Spinal cord (tissue), 10 donors: Measurements from ENCODE around the gene CLEC14A. TPM values are rescaled to one million over a fixed set of nuclear protein-coding genes. Genes with fewer than 3 reads are reported as not detected.
A peak's percentile ranks its signal among the peaks of the same experiment; 100 is the strongest.

Experiments used
- DNase-seq, 6 donors: peaks; one replicate each; pipeline versions ENCODE4 v3.0.0 to v3.0.0-alpha.2; 2013 to 2015; ENCODE audit warnings: low spot score in 6 of 6, low read depth in 4 of 6
- H3K27ac ChIP-seq: one replicate; pipeline ENCODE4 v1.5.1; 2013; ENCODE audit warnings: low read depth, low read length, control low read depth
- H3K27me3 ChIP-seq: one replicate; pipeline ENCODE4 v1.6.1; 2013; ENCODE audit warnings: low read length; ENCODE audit not compliant: control insufficient read depth, insufficient read depth
- H3K36me3 ChIP-seq: one replicate; pipeline ENCODE4 v1.6.1; 2013; ENCODE audit warnings: low read length; ENCODE audit not compliant: control insufficient read depth, insufficient read depth
- H3K4me1 ChIP-seq: one replicate; pipeline ENCODE4 v1.6.1; 2013; ENCODE audit warnings: low read length; ENCODE audit not compliant: control insufficient read depth, insufficient read depth
- H3K4me3 ChIP-seq: one replicate; pipeline ENCODE4 v1.5.1; 2013; ENCODE audit warnings: low read depth, low read length, control low read depth
- H3K9me3 ChIP-seq: one replicate; pipeline ENCODE4 v1.6.1; 2013; ENCODE audit warnings: low read length; ENCODE audit not compliant: control insufficient read depth, insufficient read depth
- WGBS: methylation state at CpG from one replicate; pipeline ENCODE4 v1.1.5; 2013; ENCODE audit warnings: missing lambda C conversion rate; ENCODE audit not compliant: insufficient coverage; 5-methylcytosine and 5-hydroxymethylcytosine counted together
- polyA plus RNA-seq, 2 donors: library from polyadenylated mRNA; unstranded; fragments of 120-200 nt; gene quantifications; one replicate each; pipeline ENCODE4 v1.2.1, GENCODE V29; 2013; ENCODE audit not compliant: insufficient read length in 2 of 2
- total RNA-seq, 2 donors: library from RNA; depleted of rRNA in 1 of 2; stranded (reverse); fragments of 120-200 nt in 1 of 2; fragments of >200 nt in 1 of 2; gene quantifications; one replicate each; pipeline versions ENCODE4 v1.2.3 to v1.2.4, GENCODE V29; 2013 to 2014
- donor health status: healthy.

Gene CLEC14A
- total and polyA plus RNA-seq, 4 donors: 11.1 to 24.2 (median 12.6) TPM

DNA sequence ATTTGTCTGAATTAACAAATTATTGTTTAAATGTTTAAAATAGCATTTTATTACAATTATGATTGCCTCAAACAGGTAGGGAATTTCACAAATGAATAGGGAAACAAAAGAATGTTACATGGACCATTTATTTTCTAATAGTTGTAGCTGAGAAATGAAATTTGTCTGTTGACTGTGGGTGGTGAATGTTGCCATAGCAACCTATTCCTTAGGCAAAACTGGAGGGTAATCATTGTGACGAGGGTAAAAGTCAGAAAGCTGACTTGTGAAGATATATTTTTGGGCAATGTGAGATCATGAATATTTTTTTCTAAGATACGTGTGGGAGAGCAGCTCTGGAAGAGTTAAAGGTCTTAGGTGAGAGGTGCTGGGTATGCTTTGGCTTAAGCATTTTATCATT is 24.2 kb upstream of the CLEC14A start:
- H3K4me1 ChIP-seq: no peaks in the 10 kb centered on the region
- no peaks in the 10 kb centered on the region for H3K9me3 ChIP-seq
- H3K27ac ChIP-seq: no peak overlapping the region
- no peak overlapping the region for H3K4me3 ChIP-seq
- peak in 2 of 6 donors; percentile 8 to 88 for DNase-seq
- no peaks in the 10 kb centered on the region for H3K36me3 ChIP-seq
- WGBS: 31% methylated on average over 2 of the region's 2 CpGs
- no peaks in the 10 kb centered on the region for H3K27me3 ChIP-seq

GRCh38 chr14:38279572-38279971 is 23.7 kb upstream of the CLEC14A start:
- Histone ChIP-seq H3K36me3 (no peaks in the 10 kb centered on the region), H3K9me3 (no peaks in the 10 kb centered on the region), H3K4me1 (no peaks in the 10 kb centered on the region), H3K27ac (no peak overlapping the region), H3K4me3 (no peak overlapping the region), H3K27me3 (no peaks in the 10 kb centered on the region)
- WGBS: no CpG with 5 or more reads among the region's 1 CpG
- peak in 1 of 6 donors; percentile 63 for DNase-seq

- H3K27ac ChIP-seq: no peak overlapping the region
- no peaks in the 10 kb centered on the region for H3K36me3 ChIP-seq
- no peak for DNase-seq
- H3K4me1 ChIP-seq: no peaks in the 10 kb centered on the region
- no peaks in the 10 kb centered on the region for H3K9me3 ChIP-seq
- H3K27me3 ChIP-seq: no peaks in the 10 kb centered on the region
- WGBS: no CpG with 5 or more reads among the region's 1 CpG
- no peak overlapping the region for H3K4me3 ChIP-seq
Measured at GRCh38 chr14:38278035-38278434, 22.1 kb upstream of the CLEC14A start.

- peaks cover 2% of the 10 kb centered on the region for H3K9me3 ChIP-seq
- 98% methylated on average over 4 of the region's 4 CpGs for WGBS
Measured at GRCh38 chr14:38262844-38263243, 7.0 kb upstream of the CLEC14A start.

GRCh38 chr14:38261620-38262019 is 5.7 kb upstream of the CLEC14A start:
- Histone ChIP-seq H3K4me1 (no peaks in the 10 kb centered on the region), H3K9me3 (no peaks in the 10 kb centered on the region), H3K27me3 (no peaks in the 10 kb centered on the region), H3K36me3 (no peaks in the 10 kb centered on the region), H3K4me3 (no peak overlapping the region), H3K27ac (no peak overlapping the region)
- WGBS: no CpG with 5 or more reads among the region's 1 CpG
- DNase-seq: no peak

More at GRCh38 chr14:38262844-38263243, 7.0 kb upstream of the CLEC14A start:
- Histone ChIP-seq H3K4me3 (no peak overlapping the region), H3K27ac (no peak overlapping the region), H3K27me3 (no peaks in the 10 kb centered on the region), H3K36me3 (no peaks in the 10 kb centered on the region), H3K4me1 (no peaks in the 10 kb centered on the region)
- DNase-seq: no peak

GRCh38 chr14:38257507-38257906 is 1.6 kb upstream of the CLEC14A start:
- Histone ChIP-seq H3K4me3 (no peak overlapping the region), H3K4me1 (peaks cover 15% of the 10 kb centered on the region), H3K9me3 (no peaks in the 10 kb centered on the region), H3K27ac (no peak overlapping the region), H3K36me3 (no peaks in the 10 kb centered on the region), H3K27me3 (peaks cover 18% of the 10 kb centered on the region)
- no peak for DNase-seq
- WGBS: no CpG with 5 or more reads among the region's 2 CpGs

GRCh38 chr14:38256533-38256840 is 594 bp upstream of the CLEC14A start:
- H3K9me3 ChIP-seq: no peaks in the 10 kb centered on the region
- H3K4me3 ChIP-seq: peak overlapping the region; percentile 27
- peak in 1 of 6 donors; percentile 53 for DNase-seq
- peaks cover 15% of the 10 kb centered on the region for H3K4me1 ChIP-seq
- no peaks in the 10 kb centered on the region for H3K36me3 ChIP-seq
- no peak overlapping the region for H3K27ac ChIP-seq
- peaks cover 18% of the 10 kb centered on the region for H3K27me3 ChIP-seq
- WGBS: 33% methylated on average over 1 of the region's 5 CpGs

DNA sequence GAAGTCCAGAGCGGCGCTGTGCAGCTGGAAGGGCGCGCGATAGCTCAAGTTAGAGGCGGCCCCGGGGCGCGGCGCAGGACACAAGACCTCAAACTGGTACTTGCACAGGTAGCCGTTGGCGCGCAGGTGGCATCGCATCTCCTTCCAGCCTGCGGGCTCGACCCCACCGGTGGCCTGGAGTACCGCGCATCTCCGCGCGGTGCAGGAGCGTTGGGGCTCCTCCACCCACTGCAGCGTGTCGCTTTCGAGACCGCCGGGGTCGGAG is 553 bp downstream of the CLEC14A start:
- Histone ChIP-seq H3K27ac (peak overlapping the region; percentile 73), H3K4me1 (peaks cover 15% of the 10 kb centered on the region), H3K9me3 (no peaks in the 10 kb centered on the region), H3K36me3 (no peaks in the 10 kb centered on the region), H3K27me3 (peaks cover 18% of the 10 kb centered on the region), H3K4me3 (peak overlapping the region; percentile 47)
- 0% methylated on average over 29 of the region's 29 CpGs for WGBS
- peak in 1 of 6 donors; percentile 61 for DNase-seq

GRCh38 chr14:38254571-38255407 is 1.1 kb downstream of the CLEC14A start:
- 19% methylated on average over 42 of the region's 44 CpGs for WGBS
- peak overlapping the region; percentile 73 for H3K27ac ChIP-seq
- H3K4me3 ChIP-seq: peak overlapping the region; percentile 47
- DNase-seq: peak in 1 of 6 donors; percentile 42
- no peaks in the 10 kb centered on the region for H3K9me3 ChIP-seq
- H3K36me3 ChIP-seq: no peaks in the 10 kb centered on the region
- H3K27me3 ChIP-seq: peaks cover 18% of the 10 kb centered on the region
- H3K4me1 ChIP-seq: peaks cover 15% of the 10 kb centered on the region

GRCh38 chr14:38253676-38254075 is 2.2 kb downstream of the CLEC14A start:
- Histone ChIP-seq H3K27ac (no peak overlapping the region), H3K4me1 (peaks cover 15% of the 10 kb centered on the region), H3K27me3 (peaks cover 18% of the 10 kb centered on the region), H3K36me3 (no peaks in the 10 kb centered on the region), H3K9me3 (no peaks in the 10 kb centered on the region), H3K4me3 (peak overlapping the region; percentile 47)
- no peak for DNase-seq
- no CpG with 5 or more reads among the region's 4 CpGs for WGBS
